ENCODE results near the gene ZSWIM1.

Gene ZSWIM1

GRCh38 chr20:45874576-45874975 is 6.5 kb upstream of the ZSWIM1 start:
- no peak for DNase-seq (ENCODE audit: low read depth)
- no peak overlapping the region for H3K4me3 ChIP-seq (replicated peaks; ENCODE audit: low read depth, low read length)
- no peak for TF ChIP-seq CTCF (IDR thresholded peaks at IDR 0.05; ENCODE audit: low read length, missing control alignments)

- no peak for TF ChIP-seq CTCF (IDR thresholded peaks at IDR 0.05; ENCODE audit: low read length, missing control alignments)
- H3K4me3 ChIP-seq (replicated peaks; ENCODE audit: low read depth, low read length), result no peak overlapping the region
- no peak for DNase-seq (ENCODE audit: low read depth)
These were observed 2.8 kb upstream of the ZSWIM1 start for GRCh38 chr20:45878076-45878761.

- DNase-seq (ENCODE audit: low read depth), result no peak
- H3K4me3 ChIP-seq (replicated peaks; ENCODE audit: low read depth, low read length), result no peak overlapping the region
- TF ChIP-seq CTCF (IDR thresholded peaks at IDR 0.05; ENCODE audit: low read length, missing control alignments), result no peak
These were observed 1.6 kb downstream of the ZSWIM1 start for GRCh38 chr20:45882469-45883099.

- DNase-seq (ENCODE audit: low read depth), result no peak
- H3K4me3 ChIP-seq (replicated peaks; ENCODE audit: low read depth, low read length), result no peak overlapping the region
- TF ChIP-seq CTCF (IDR thresholded peaks at IDR 0.05; ENCODE audit: low read length, missing control alignments), result no peak
These were observed 2.1 kb downstream of the ZSWIM1 start for GRCh38 chr20:45883100-45883469.

GRCh38 chr20:45886590-45887345 is 5.7 kb downstream of the ZSWIM1 start:
- no peak for TF ChIP-seq CTCF (IDR thresholded peaks at IDR 0.05; ENCODE audit: low read length, missing control alignments)
- DNase-seq (ENCODE audit: low read depth), result no peak
- H3K4me3 ChIP-seq (replicated peaks; ENCODE audit: low read depth, low read length), result no peak overlapping the region

- H3K4me3 ChIP-seq (replicated peaks; ENCODE audit: low read depth, low read length), result no peak within 1 kb of the TSS
- no peak for DNase-seq (ENCODE audit: low read depth)
These were observed 6.3 kb downstream of the ZSWIM1 start, which contains the start of gene SPATA25 for GRCh38 chr20:45887346-45887715. Gene SPATA25 (minus strand): TSS chr20:45887622. CDS start chr20:45887590, 32 bp downstream.

More at GRCh38 chr20:45887346-45887715, 6.3 kb downstream of the ZSWIM1 start, which contains the start of gene SPATA25:
- no peak for TF ChIP-seq CTCF (IDR thresholded peaks at IDR 0.05; ENCODE audit: low read length, missing control alignments)
